HEK293 (cell line): ENCODE measurements around the gene LRRC75A.

ENCODE experiments used
- CTCF ChIA-PET: fragments of 350-600 bp; formaldehyde crosslinking; extraction: SDS; loops from one replicate; lab custom pipeline; 2021; ENCODE audit warnings: antibody characterized with exemption; lab: Yijun Ruan, JAX
- POLR2A ChIA-PET: fragments of 300-600 bp; formaldehyde crosslinking; extraction: SDS; loops from one replicate; lab custom pipeline; 2020; ENCODE audit warnings: antibody characterized with exemption, inconsistent platforms; lab: Yijun Ruan, JAX
- H3K27ac ChIP-seq: fragments of 200-500 bp; sonication (Bioruptor generic); 2 replicates; pipeline ENCODE4 v1.5.1; 2014; ENCODE audit warnings: low read depth, low read length, control low read depth, inconsistent platforms; ENCODE audit errors: extremely low read depth
- H3K36me3 ChIP-seq, 2 experiments: fragments of 200-500 bp in 1 of 2; sonication (Bioruptor generic) in 1 of 2; 1 replicate in 1 of 2; 2 replicates in 1 of 2; pipeline ENCODE4 v1.5.1; 2014 to 2017; ENCODE audit warnings: inconsistent platforms in 2 of 2, low read length in 2 of 2; ENCODE audit not compliant: control insufficient read depth in 2 of 2, insufficient read depth in 1 of 2
- H3K4me1 ChIP-seq: fragments of 200-500 bp; sonication (Bioruptor generic); 2 replicates; pipeline ENCODE4 v1.5.1; 2014; ENCODE audit warnings: mild to moderate bottlenecking, low read length, inconsistent platforms; ENCODE audit not compliant: control insufficient read depth, insufficient read depth
- H3K4me3 ChIP-seq: 2 replicates; pipeline ENCODE4 v1.5.1; 2011; ENCODE audit warnings: low read depth, mild to moderate bottlenecking, control low read depth, low read length, moderate library complexity
- H3K9me3 ChIP-seq: fragments of 200-500 bp; sonication (Bioruptor generic); 2 replicates; pipeline ENCODE4 v1.5.1; 2014; ENCODE audit warnings: low read depth, low read length, inconsistent platforms; ENCODE audit not compliant: control insufficient read depth, insufficient read depth
- CTCF ChIP-seq: fragments of 450-650 bp; formaldehyde crosslinking; IDR thresholded peaks from 2 replicates; pipeline ENCODE4 v1.5.1; 2016; ENCODE audit warnings: missing biosample characterization, missing genetic modification characterization
- KLF16 ChIP-seq: fragments of 450-650 bp; formaldehyde crosslinking; IDR thresholded peaks from 2 replicates; pipeline ENCODE4 v1.5.1; 2017; ENCODE audit warnings: missing biosample characterization, missing genetic modification characterization
- PRDM10 ChIP-seq: fragments of 450-650 bp; formaldehyde crosslinking; IDR thresholded peaks from 2 replicates; pipeline ENCODE4 v1.5.1; 2016; ENCODE audit warnings: missing biosample characterization, missing genetic modification characterization
- REPIN1 ChIP-seq: fragments of 450-650 bp; formaldehyde crosslinking; IDR thresholded peaks from 2 replicates; pipeline ENCODE4 v1.5.1; 2017; ENCODE audit warnings: missing biosample characterization, missing genetic modification characterization, low read depth
- ZEB2 ChIP-seq: fragments of 450-650 bp; formaldehyde crosslinking; IDR thresholded peaks from 2 replicates; pipeline ENCODE4 v1.5.1; 2016; ENCODE audit warnings: missing biosample characterization, missing genetic modification characterization
- ZFHX2 ChIP-seq: fragments of 450-650 bp; formaldehyde crosslinking; conservative IDR thresholded peaks from 2 replicates; pipeline ENCODE4 v1.5.1; 2016; ENCODE audit warnings: missing biosample characterization, missing genetic modification characterization
- ZNF221 ChIP-seq: fragments of 450-650 bp; formaldehyde crosslinking; IDR thresholded peaks from 2 replicates; pipeline ENCODE4 v1.5.1; 2017; ENCODE audit warnings: missing biosample characterization, missing genetic modification characterization, borderline replicate concordance
- ZNF239 ChIP-seq: fragments of 450-650 bp; formaldehyde crosslinking; IDR thresholded peaks from 2 replicates; pipeline ENCODE4 v1.5.1; 2016; ENCODE audit warnings: missing biosample characterization, missing genetic modification characterization
- ZNF292 ChIP-seq: fragments of 450-650 bp; formaldehyde crosslinking; IDR thresholded peaks from 2 replicates; pipeline ENCODE4 v1.5.1; 2016; ENCODE audit warnings: low read depth, missing biosample characterization, missing genetic modification characterization, borderline replicate concordance
- ZNF335 ChIP-seq: fragments of 450-650 bp; formaldehyde crosslinking; conservative IDR thresholded peaks from 2 replicates; pipeline ENCODE4 v1.5.1; 2016; ENCODE audit warnings: missing biosample characterization, missing genetic modification characterization
- ZNF394 ChIP-seq: fragments of 450-650 bp; formaldehyde crosslinking; IDR thresholded peaks from 2 replicates; pipeline ENCODE4 v1.5.1; 2016; ENCODE audit warnings: missing biosample characterization, missing genetic modification characterization, mild to moderate bottlenecking, moderate library complexity, borderline replicate concordance
- ZNF398 ChIP-seq: fragments of 450-650 bp; formaldehyde crosslinking; IDR thresholded peaks from 2 replicates; pipeline ENCODE4 v1.5.1; 2017; ENCODE audit warnings: missing biosample characterization, missing genetic modification characterization
- ZNF558 ChIP-seq: fragments of 450-650 bp; formaldehyde crosslinking; IDR thresholded peaks from 2 replicates; pipeline ENCODE4 v1.5.1; 2016; ENCODE audit warnings: missing biosample characterization, missing genetic modification characterization
- ZNF624 ChIP-seq: fragments of 450-650 bp; formaldehyde crosslinking; IDR thresholded peaks from 2 replicates; pipeline ENCODE4 v1.5.1; 2017; ENCODE audit warnings: missing biosample characterization, missing genetic modification characterization
- ZNF660 ChIP-seq: fragments of 450-650 bp; IDR thresholded peaks from 2 replicates; pipeline ENCODE4 v1.5.1; 2018; ENCODE audit warnings: missing biosample characterization, mild to moderate bottlenecking, missing genetic modification characterization
- ZNF692 ChIP-seq: fragments of 450-650 bp; formaldehyde crosslinking; IDR thresholded peaks from 2 replicates; pipeline ENCODE4 v1.5.1; 2016; ENCODE audit warnings: missing biosample characterization, missing genetic modification characterization
- ZNF707 ChIP-seq: fragments of 450-650 bp; formaldehyde crosslinking; IDR thresholded peaks from 2 replicates; pipeline ENCODE4 v1.5.1; 2016; ENCODE audit warnings: missing biosample characterization, missing genetic modification characterization
- ZNF768 ChIP-seq: fragments of 450-650 bp; formaldehyde crosslinking; IDR thresholded peaks from 2 replicates; pipeline ENCODE4 v1.5.1; 2018; ENCODE audit warnings: missing biosample characterization, mild to moderate bottlenecking, missing genetic modification characterization
- ZSCAN30 ChIP-seq: fragments of 450-650 bp; IDR thresholded peaks from 2 replicates; pipeline ENCODE4 v1.5.1; 2018; ENCODE audit warnings: missing biosample characterization, mild to moderate bottlenecking, missing genetic modification characterization, moderate library complexity

LRRC75A gene

GRCh38 chr17:16516594-16517051 lies 24.6 kb upstream of the LRRC75A start (continued):
- TF ChIP-seq ZEB2 (tag by site-specific recombination) (peak; percentile 22; the same call in 1 of the 2 replicates), ZNF394 (tag by site-specific recombination) (peak; percentile 33; the same call in 1 of the 2 replicates), ZFHX2 (tag by site-specific recombination) (peak; percentile 90), ZNF660 (tag by site-specific recombination) (peak; percentile 90), ZSCAN30 (tag by site-specific recombination) (no peak), KLF16 (no peak), ZNF624 (no peak), ZNF768 (tag by site-specific recombination) (no peak), ZNF398 (tag by site-specific recombination) (peak; percentile 41; the same call in 1 of the 2 replicates), ZNF692 (tag by site-specific recombination) (no peak), PRDM10 (tag by site-specific recombination) (peak; percentile 20; the same call in 1 of the 2 replicates), CTCF (no peak), ZNF239 (tag by site-specific recombination) (no peak), ZNF221 (tag by site-specific recombination) (no peak), ZNF558 (tag by site-specific recombination) (no peak), ZNF335 (tag by site-specific recombination) (peak; percentile 63)

GRCh38 chr17:16515933-16516332 lies 23.9 kb upstream of the LRRC75A start:
- H3K36me3 ChIP-seq: no peaks in the 10 kb centered on the region
- H3K27ac ChIP-seq: no peak overlapping the region
- ChIA-PET POLR2A (interaction anchor here (1.0 to 2.4 kb wide), 4 partner anchors 20 to 135 kb away, joined by 6 to 11 read pairs (median 8); partner anchors contain the start of genes LRRC75A and UBB), CTCF (interaction anchor here (7.6 kb wide), 1 partner anchor 63 kb away, joined by 261 read pairs; no protein-coding TSS in a partner anchor)
- H3K4me1 ChIP-seq: peaks cover 3% of the 10 kb centered on the region; the same call in 1 of the 2 replicates
- no peaks in the 10 kb centered on the region for H3K9me3 ChIP-seq
- TF ChIP-seq ZNF292 (tag by site-specific recombination): no peak
- no peak for TF ChIP-seq ZNF707 (tag by site-specific recombination)
- no peak for TF ChIP-seq REPIN1
- no peak overlapping the region for H3K4me3 ChIP-seq
